ENCODE results near the gene BBX.

Gene BBX

DNA sequence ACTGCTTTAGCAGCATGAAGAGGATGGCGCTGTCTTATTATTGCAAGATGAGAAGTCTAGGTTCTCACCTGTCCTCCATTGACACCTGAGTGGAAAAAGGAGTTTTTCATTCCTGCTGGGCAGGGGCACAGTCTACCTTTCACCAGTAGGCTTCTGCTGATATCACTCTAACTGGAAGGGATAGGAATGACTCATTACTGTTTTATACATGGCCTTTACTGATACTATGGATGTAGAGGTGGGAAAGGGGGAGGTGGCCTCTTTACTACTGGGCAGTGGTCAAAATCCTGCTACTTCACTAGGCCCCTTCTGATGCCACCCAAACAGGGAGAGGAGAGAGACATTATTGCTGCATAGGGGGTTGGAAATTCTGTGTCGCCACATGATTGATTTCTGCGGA lies 97.8 kb downstream of the BBX start:
- no peaks in the 10 kb centered on the region for H3K27me3 ChIP-seq (ENCODE audit: insufficient read depth, low read length, poor library complexity)
- no peaks in the 10 kb centered on the region for H3K9me3 ChIP-seq (ENCODE audit: insufficient read depth, low read length, severe bottlenecking)
- H3K27ac ChIP-seq (ENCODE audit: low read length), result no peak overlapping the region
- H2AFZ ChIP-seq (ENCODE audit: low read depth, low read length), result no peak overlapping the region
- ATAC-seq (ENCODE audit: insufficient read depth, low read depth), result no peak
- no peaks in the 10 kb centered on the region for H3K4me1 ChIP-seq (ENCODE audit: insufficient read depth, low read length)
- TF ChIP-seq, protein P1, sequence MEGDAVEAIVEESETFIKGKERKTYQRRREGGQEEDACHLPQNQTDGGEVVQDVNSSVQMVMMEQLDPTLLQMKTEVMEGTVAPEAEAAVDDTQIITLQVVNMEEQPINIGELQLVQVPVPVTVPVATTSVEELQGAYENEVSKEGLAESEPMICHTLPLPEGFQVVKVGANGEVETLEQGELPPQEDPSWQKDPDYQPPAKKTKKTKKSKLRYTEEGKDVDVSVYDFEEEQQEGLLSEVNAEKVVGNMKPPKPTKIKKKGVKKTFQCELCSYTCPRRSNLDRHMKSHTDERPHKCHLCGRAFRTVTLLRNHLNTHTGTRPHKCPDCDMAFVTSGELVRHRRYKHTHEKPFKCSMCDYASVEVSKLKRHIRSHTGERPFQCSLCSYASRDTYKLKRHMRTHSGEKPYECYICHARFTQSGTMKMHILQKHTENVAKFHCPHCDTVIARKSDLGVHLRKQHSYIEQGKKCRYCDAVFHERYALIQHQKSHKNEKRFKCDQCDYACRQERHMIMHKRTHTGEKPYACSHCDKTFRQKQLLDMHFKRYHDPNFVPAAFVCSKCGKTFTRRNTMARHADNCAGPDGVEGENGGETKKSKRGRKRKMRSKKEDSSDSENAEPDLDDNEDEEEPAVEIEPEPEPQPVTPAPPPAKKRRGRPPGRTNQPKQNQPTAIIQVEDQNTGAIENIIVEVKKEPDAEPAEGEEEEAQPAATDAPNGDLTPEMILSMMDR (IDR thresholded peaks at IDR 0.05; ENCODE audit: borderline replicate concordance, extremely low read depth, low read length, poor library complexity, severe bottlenecking), result no peak
- no peak for TF ChIP-seq EZH2 (IDR thresholded peaks at IDR 0.05; ENCODE audit: borderline replicate concordance, low read depth, low read length, severe bottlenecking)
- peaks cover 11% of the 10 kb centered on the region for H4K20me1 ChIP-seq (ENCODE audit: insufficient read depth, low read length)
- H3K4me2 ChIP-seq (ENCODE audit: insufficient read depth, low read length), result no peak overlapping the region
- no peak overlapping the region for H3K4me3 ChIP-seq (ENCODE audit: low read depth in 1 of 2, low read length in 2 of 2)
- H3K79me2 ChIP-seq (ENCODE audit: insufficient read depth, low read length), result peaks cover 50% of the 10 kb centered on the region
- no peak overlapping the region for H3K9ac ChIP-seq (ENCODE audit: low read depth, low read length)
- no peak for DNase-seq
- no peaks in the 10 kb centered on the region for H3K36me3 ChIP-seq (ENCODE audit: insufficient read depth, low read length)

GRCh38 chr3:107621465-107621864 lies 98.7 kb downstream of the BBX start:
- Histone ChIP-seq H3K36me3 (ENCODE audit: insufficient read depth, low read length) (no peaks in the 10 kb centered on the region), H3K4me2 (ENCODE audit: insufficient read depth, low read length) (no peak overlapping the region), H3K27me3 (ENCODE audit: insufficient read depth, low read length, poor library complexity) (no peaks in the 10 kb centered on the region), H4K20me1 (ENCODE audit: insufficient read depth, low read length) (peaks cover 11% of the 10 kb centered on the region), H3K27ac (ENCODE audit: low read length) (no peak overlapping the region), H3K4me3 (ENCODE audit: low read depth in 1 of 2, low read length in 2 of 2) (no peak overlapping the region), H2AFZ (ENCODE audit: low read depth, low read length) (no peak overlapping the region), H3K4me1 (ENCODE audit: insufficient read depth, low read length) (no peaks in the 10 kb centered on the region), H3K9me3 (ENCODE audit: insufficient read depth, low read length, severe bottlenecking) (no peaks in the 10 kb centered on the region), H3K9ac (ENCODE audit: low read depth, low read length) (no peak overlapping the region), H3K79me2 (ENCODE audit: insufficient read depth, low read length) (peaks cover 53% of the 10 kb centered on the region)
- ATAC-seq (ENCODE audit: insufficient read depth, low read depth), result no peak
- TF ChIP-seq, protein P1 (IDR thresholded peaks at IDR 0.05; ENCODE audit: borderline replicate concordance, extremely low read depth, low read length, poor library complexity, severe bottlenecking), result no peak
- no peak for TF ChIP-seq EZH2 (IDR thresholded peaks at IDR 0.05; ENCODE audit: borderline replicate concordance, low read depth, low read length, severe bottlenecking)
- no peak for DNase-seq

DNA sequence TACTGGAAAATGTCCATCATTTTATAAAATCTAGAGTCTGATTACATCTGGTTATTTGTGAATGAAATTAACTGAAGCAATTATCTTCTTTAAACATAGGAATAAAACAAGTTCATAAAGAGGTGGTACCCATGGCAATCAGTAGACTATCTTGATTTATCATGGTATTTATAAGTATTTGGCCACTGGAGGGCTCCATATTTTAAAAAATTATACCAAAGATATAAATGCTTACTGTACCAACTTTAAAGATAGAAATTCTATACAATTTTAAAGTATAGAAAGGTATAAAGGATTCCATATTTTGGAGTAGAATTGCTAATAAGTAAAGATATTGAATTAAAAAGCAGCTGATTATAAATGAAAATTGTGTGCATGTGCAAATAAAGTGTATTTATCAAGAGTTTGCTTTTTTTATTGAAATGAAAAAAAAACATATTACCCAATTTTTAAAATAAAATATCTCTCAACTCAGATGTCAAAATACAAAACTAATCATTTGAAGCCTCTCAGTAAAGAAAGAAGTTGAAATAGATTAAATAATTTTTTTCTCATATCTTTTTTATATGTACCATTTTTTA lies 105.3 kb downstream of the BBX start:
- H3K4me3 ChIP-seq (ENCODE audit: low read depth in 1 of 2, low read length in 2 of 2), result no peak overlapping the region
- H3K79me2 ChIP-seq (ENCODE audit: insufficient read depth, low read length), result peaks cover 30% of the 10 kb centered on the region
- peaks cover 10% of the 10 kb centered on the region; the same call in 1 of the 2 replicates for H4K20me1 ChIP-seq (ENCODE audit: insufficient read depth, low read length)
- TF ChIP-seq, protein P1 (IDR thresholded peaks at IDR 0.05; ENCODE audit: borderline replicate concordance, extremely low read depth, low read length, poor library complexity, severe bottlenecking), result peak; percentile 30
- TF ChIP-seq EZH2 (IDR thresholded peaks at IDR 0.05; ENCODE audit: borderline replicate concordance, low read depth, low read length, severe bottlenecking), result no peak
- no peak overlapping the region for H3K27ac ChIP-seq (ENCODE audit: low read length)
- no peak overlapping the region for H3K9ac ChIP-seq (ENCODE audit: low read depth, low read length)
- H3K27me3 ChIP-seq (ENCODE audit: insufficient read depth, low read length, poor library complexity), result no peaks in the 10 kb centered on the region
- no peaks in the 10 kb centered on the region for H3K9me3 ChIP-seq (ENCODE audit: insufficient read depth, low read length, severe bottlenecking)
- no peak overlapping the region for H2AFZ ChIP-seq (ENCODE audit: low read depth, low read length)
- ATAC-seq (ENCODE audit: insufficient read depth, low read depth) (no peak), DNase-seq (no peak)
- H3K36me3 ChIP-seq (ENCODE audit: insufficient read depth, low read length), result no peaks in the 10 kb centered on the region
- no peaks in the 10 kb centered on the region for H3K4me1 ChIP-seq (ENCODE audit: insufficient read depth, low read length)
- no peak overlapping the region for H3K4me2 ChIP-seq (ENCODE audit: insufficient read depth, low read length)

All from DND-41 (cell line).